HEK293 (cell line): ENCODE data around the gene ATP2C1.

Source experiments
- CTCF ChIP-seq: fragments of 450-650 bp; formaldehyde crosslinking; IDR thresholded peaks from 2 replicates; pipeline ENCODE4 v1.5.1; 2016; ENCODE audit warnings: missing biosample characterization, missing genetic modification characterization
- PRDM10 ChIP-seq: fragments of 450-650 bp; formaldehyde crosslinking; IDR thresholded peaks from 2 replicates; pipeline ENCODE4 v1.5.1; 2016; ENCODE audit warnings: missing biosample characterization, missing genetic modification characterization
- YY1 ChIP-seq: fragments of 450-650 bp; formaldehyde crosslinking; IDR thresholded peaks from 2 replicates; pipeline ENCODE4 v1.5.1; 2018; ENCODE audit warnings: missing biosample characterization, missing genetic modification characterization
- ZBTB11 ChIP-seq: fragments of 450-650 bp; formaldehyde crosslinking; conservative IDR thresholded peaks from 2 replicates; pipeline ENCODE4 v1.5.1; 2016; ENCODE audit warnings: low read depth, missing biosample characterization, missing genetic modification characterization
- ZBTB6 ChIP-seq: fragments of 450-650 bp; formaldehyde crosslinking; IDR thresholded peaks from 2 replicates; pipeline ENCODE4 v1.5.1; 2017; ENCODE audit warnings: missing biosample characterization, missing genetic modification characterization
- ZNF138 ChIP-seq: fragments of 450-650 bp; formaldehyde crosslinking; IDR thresholded peaks from 2 replicates; pipeline ENCODE4 v1.5.1; 2016; ENCODE audit warnings: missing biosample characterization, missing genetic modification characterization, borderline replicate concordance
- ZNF19 ChIP-seq: fragments of 450-650 bp; formaldehyde crosslinking; IDR thresholded peaks from 2 replicates; pipeline ENCODE4; 2016; ENCODE audit warnings: missing biosample characterization, missing genetic modification characterization, low read depth
- ZNF426 ChIP-seq: fragments of 450-650 bp; formaldehyde crosslinking; IDR thresholded peaks from 2 replicates; pipeline ENCODE4 v1.5.1; 2017; ENCODE audit warnings: missing biosample characterization, missing genetic modification characterization, mild to moderate bottlenecking, inconsistent platforms, moderate library complexity
- ZNF529 ChIP-seq: fragments of 450-650 bp; formaldehyde crosslinking; IDR thresholded peaks from 2 replicates; pipeline ENCODE4 v1.5.1; 2017; ENCODE audit warnings: missing genetic modification characterization, missing biosample characterization; ENCODE audit not compliant: insufficient replicate concordance
- ZNF580 ChIP-seq: fragments of 450-650 bp; formaldehyde crosslinking; IDR thresholded peaks from 2 replicates; pipeline ENCODE4 v1.5.1; 2016; ENCODE audit warnings: missing biosample characterization, missing genetic modification characterization
- ZNF837 ChIP-seq: fragments of 450-650 bp; formaldehyde crosslinking; IDR thresholded peaks from 2 replicates; pipeline ENCODE4 v1.5.1; 2016; ENCODE audit warnings: missing biosample characterization, missing genetic modification characterization

- TF ChIP-seq CTCF (tag by site-specific recombination) (no peak), ZBTB6 (tag by site-specific recombination) (no peak), ZNF529 (tag by site-specific recombination) (no peak), ZBTB11 (tag by site-specific recombination) (no peak), YY1 (tag by site-specific recombination) (no peak), ZNF426 (tag by site-specific recombination) (no peak), ZNF580 (no peak), PRDM10 (tag by site-specific recombination) (no peak), ZNF837 (tag by site-specific recombination) (no peak), ZNF138 (tag by site-specific recombination) (no peak), ZNF19 (tag by site-specific recombination) (no peak)
Measured at GRCh38 chr3:130948001-130948773, 54.3 kb downstream of the ATP2C1 start.
